Measurements from ENCODE around the gene IRF6. TPM values are rescaled to one million over a fixed set of nuclear protein-coding genes. Genes with fewer than 3 reads are reported as not detected.

IRF6 gene
- polyA plus RNA-seq, 1 donor from 2014 or later: not detected

GRCh38 chr1:209737118-209737505, 68.8 kb downstream of the IRF6 start:
- no peak for TF ChIP-seq EP300 (conservative IDR thresholded peaks at IDR 0.05; ENCODE audit: poor library complexity, severe bottlenecking)
- TF ChIP-seq POLR2AphosphoS5 (IDR thresholded peaks at IDR 0.05): no peak
- TF ChIP-seq RAD21 (conservative IDR thresholded peaks at IDR 0.05): no peak
- TF ChIP-seq EZH2 (IDR thresholded peaks at IDR 0.05; ENCODE audit: borderline replicate concordance, insufficient read depth, low read length, poor library complexity, severe bottlenecking): no peak
- no peak for TF ChIP-seq SMC3 (conservative IDR thresholded peaks at IDR 0.05; ENCODE audit: poor library complexity)
- TF ChIP-seq CTCF (IDR thresholded peaks at IDR 0.05; ENCODE audit: poor library complexity, severe bottlenecking): no peak
- TF ChIP-seq REST (IDR thresholded peaks at IDR 0.05; ENCODE audit: borderline replicate concordance): no peak
- TF ChIP-seq TAF1 (IDR thresholded peaks at IDR 0.05; ENCODE audit: low read depth): no peak
- no peak for TF ChIP-seq MXI1 (conservative IDR thresholded peaks at IDR 0.05; ENCODE audit: poor library complexity, severe bottlenecking)
- Histone ChIP-seq H3K36me3 (ENCODE audit: insufficient read depth, low read length) (no peaks in the 10 kb centered on the region), H3K9me3 (ENCODE audit: low read length) (no peaks in the 10 kb centered on the region), H3K4me3 (ENCODE audit: low read length) (no peak overlapping the region), H3K27ac (ENCODE audit: low read length) (no peak overlapping the region), H3K9me2 (ENCODE audit: insufficient read depth, low read length) (no peaks in the 10 kb centered on the region), H3K4me2 (ENCODE audit: low read length) (no peak overlapping the region), H3K9ac (ENCODE audit: low read length) (no peak overlapping the region), H3K27me3 (ENCODE audit: insufficient read depth, low read depth, low read length) (no peaks in the 10 kb centered on the region), H3F3A (ENCODE audit: insufficient read depth, low read length, poor library complexity, severe bottlenecking) (no peaks in the 10 kb centered on the region), H3K79me2 (replicated peaks; ENCODE audit: insufficient read depth, low read length) (no peaks in the 10 kb centered on the region), H4K20me1 (ENCODE audit: insufficient read depth) (no peaks in the 10 kb centered on the region), H2AFZ (ENCODE audit: low read depth, low read length) (no peak overlapping the region)

GRCh38 chr1:209736490-209737117, 69.3 kb downstream of the IRF6 start:
- H4K20me1 ChIP-seq (ENCODE audit: insufficient read depth): no peaks in the 10 kb centered on the region

More at GRCh38 chr1:209736490-209737117, 69.3 kb downstream of the IRF6 start:
- Histone ChIP-seq H3K36me3 (ENCODE audit: insufficient read depth, low read length) (no peaks in the 10 kb centered on the region), H3K4me2 (ENCODE audit: low read length) (no peak overlapping the region), H3K27ac (ENCODE audit: low read length) (no peak overlapping the region), H3K27me3 (ENCODE audit: insufficient read depth, low read depth, low read length) (no peaks in the 10 kb centered on the region), H3K79me2 (replicated peaks; ENCODE audit: insufficient read depth, low read length) (no peaks in the 10 kb centered on the region), H3F3A (ENCODE audit: insufficient read depth, low read length, poor library complexity, severe bottlenecking) (no peaks in the 10 kb centered on the region), H3K4me3 (ENCODE audit: low read length) (no peak overlapping the region), H3K9me3 (ENCODE audit: low read length) (no peaks in the 10 kb centered on the region), H2AFZ (ENCODE audit: low read depth, low read length) (no peak overlapping the region), H3K9me2 (ENCODE audit: insufficient read depth, low read length) (no peaks in the 10 kb centered on the region), H3K9ac (ENCODE audit: low read length) (no peak overlapping the region)
- TF ChIP-seq TAF1 (IDR thresholded peaks at IDR 0.05; ENCODE audit: low read depth): no peak
- TF ChIP-seq CTCF (IDR thresholded peaks at IDR 0.05; ENCODE audit: poor library complexity, severe bottlenecking): no peak
- TF ChIP-seq EZH2 (IDR thresholded peaks at IDR 0.05; ENCODE audit: borderline replicate concordance, insufficient read depth, low read length, poor library complexity, severe bottlenecking): no peak
- TF ChIP-seq RAD21 (conservative IDR thresholded peaks at IDR 0.05): no peak

Other genes starting within 250 kb of the IRF6 start
- gene CAMK1G, start 222.4 kb downstream of the IRF6 start, polyA plus RNA-seq: 3.0 and 6.1 TPM in 2 replicates
- gene LAMB3, start 153.7 kb downstream of the IRF6 start, polyA plus RNA-seq: 4.6 and 5.8 TPM in 2 replicates
- 0.33 TPM in 1 of 2 replicates, not detected in the other for gene G0S2, start 130.7 kb downstream of the IRF6 start, polyA plus RNA-seq
- not detected in 2 replicates for gene HSD11B1, start 101.3 kb downstream of the IRF6 start, polyA plus RNA-seq
- gene TRAF3IP3, start 50.1 kb downstream of the IRF6 start, polyA plus RNA-seq: not detected in 2 replicates
- 1.4 and 2.8 TPM in 2 replicates for gene C1orf74, start 21.6 kb downstream of the IRF6 start, polyA plus RNA-seq
- 6.1 and 6.2 TPM in 2 replicates for gene UTP25, start 21.8 kb upstream of the IRF6 start, polyA plus RNA-seq
- 20.1 and 21.9 TPM in 2 replicates for gene SYT14, start 132.1 kb upstream of the IRF6 start, polyA plus RNA-seq